Endothelial cell of umbilical vein (primary cell): ENCODE data around the gene CTSA. TPM values are rescaled to one million over a fixed set of nuclear protein-coding genes. Genes with fewer than 3 reads are reported as not detected.

Experiments used
- BruUV-seq: library from RNA; stranded (reverse); fragments of 400-500 nt; replicated peaks from 2 replicates; lab custom pipeline; 2021; lab: Mats Ljungman, UMichigan
- CTCF ChIA-PET: fragments of 300-600, 350-600 bp; sonication (Branson Sonifier 250); formaldehyde crosslinking; loops from one replicate; lab custom pipeline; 2021; ENCODE audit warnings: antibody characterized with exemption, inconsistent platforms; lab: Charles Lee
- POLR2A ChIA-PET: fragments of 300-600, 350-600 bp; sonication (Branson Sonifier 250); formaldehyde crosslinking; loops from one replicate; lab custom pipeline; 2021; ENCODE audit warnings: antibody characterized with exemption, inconsistent platforms; lab: Charles Lee
- DNase-seq: peaks from one replicate; pipeline ENCODE4 v3.0.0-alpha.2; 2011; ENCODE audit warnings: low read depth, low spot score
- FAIRE-seq: peaks from 2 replicates; lab custom pipeline; 2011; peaks lifted over from hg19 to GRCh38; lab: Jason Lieb, UNC
- H2AFZ ChIP-seq: 2 replicates; pipeline ENCODE4 v1.6.0; 2012; ENCODE audit warnings: low read depth, low read length, control low read depth, inconsistent platforms
- H3K27ac ChIP-seq: 2 replicates; pipeline ENCODE4 v1.5.1; 2011; ENCODE audit warnings: low read depth, mild to moderate bottlenecking, control low read depth, low read length, moderate library complexity; ENCODE audit not compliant: insufficient read depth
- H3K27me3 ChIP-seq, 2 experiments: 2 replicates each; pipeline versions ENCODE4 v1.6.0 to v1.6.1; 2011; ENCODE audit warnings: low read length in 2 of 2, mixed read lengths in 1 of 2; ENCODE audit not compliant: control insufficient read depth in 2 of 2, insufficient read depth in 2 of 2
- H3K36me3 ChIP-seq, 2 experiments: 2 replicates in 1 of 2; 3 replicates in 1 of 2; pipeline ENCODE4 v1.5.1; 2011; ENCODE audit warnings: low read length in 2 of 2, mild to moderate bottlenecking in 1 of 2, moderate library complexity in 1 of 2; ENCODE audit not compliant: control insufficient read depth in 2 of 2, insufficient read depth in 2 of 2; ENCODE audit errors: extremely low read depth in 1 of 2
- H3K4me1 ChIP-seq: 3 replicates; pipeline ENCODE4 v1.5.1; 2011; ENCODE audit warnings: mild to moderate bottlenecking, low read length; ENCODE audit not compliant: control insufficient read depth, insufficient read depth; ENCODE audit errors: extremely low read depth
- H3K4me2 ChIP-seq: 2 replicates; pipeline ENCODE4 v1.6.1; 2011; ENCODE audit warnings: low read length, control low read depth, mixed read lengths; ENCODE audit not compliant: insufficient read depth
- H3K4me3 ChIP-seq, 3 experiments: fragments of 200-600 bp in 1 of 3; sonication (generic), shearing (Covaris generic) in 1 of 3; replicated peaks in 1 of 3; 2 replicates each; pipeline ENCODE4 v1.5.1; 2011 to 2016; ENCODE audit warnings: control low read depth in 3 of 3, low read length in 3 of 3, mild to moderate bottlenecking in 2 of 3, inconsistent platforms in 1 of 3, low read depth in 1 of 3, moderate library complexity in 1 of 3; ENCODE audit not compliant: insufficient read depth in 1 of 3
- H3K79me2 ChIP-seq: 2 replicates; pipeline ENCODE4 v1.6.0; 2012; ENCODE audit warnings: low read length, inconsistent platforms; ENCODE audit not compliant: control insufficient read depth, insufficient read depth
- H3K9ac ChIP-seq: replicated peaks from 2 replicates; pipeline ENCODE3; 2011; ENCODE audit warnings: low read length, control low read depth; ENCODE audit not compliant: insufficient read depth; ENCODE audit errors: extremely low read depth
- H3K9me1 ChIP-seq: replicated peaks from 3 replicates; pipeline ENCODE4 v1.6.0; 2011; ENCODE audit warnings: mild to moderate bottlenecking, low read length; ENCODE audit not compliant: control insufficient read depth, insufficient read depth; ENCODE audit errors: extremely low read depth
- H3K9me3 ChIP-seq: replicated peaks from 2 replicates; pipeline ENCODE4 v1.5.1; 2012; ENCODE audit warnings: low read length, inconsistent platforms; ENCODE audit not compliant: control insufficient read depth, insufficient read depth
- H4K20me1 ChIP-seq: replicated peaks from 2 replicates; pipeline ENCODE3; 2011; ENCODE audit warnings: mild to moderate bottlenecking, low read length; ENCODE audit not compliant: control insufficient read depth, insufficient read depth; ENCODE audit errors: extremely low read depth
- EZH2 ChIP-seq: IDR thresholded peaks from 2 replicates; pipeline ENCODE4 v1.6.1; 2012; ENCODE audit warnings: borderline replicate concordance, low read depth, mild to moderate bottlenecking, moderate library complexity, low read length, inconsistent platforms; ENCODE audit not compliant: severe bottlenecking
- FOS ChIP-seq: IDR thresholded peaks from 2 replicates; pipeline ENCODE4 v1.6.1; 2011; ENCODE audit warnings: mild to moderate bottlenecking, low read length, moderate library complexity, borderline replicate concordance; ENCODE audit not compliant: insufficient read depth
- GATA2 ChIP-seq: IDR thresholded peaks from 2 replicates; pipeline ENCODE4 v1.7.0; 2011; ENCODE audit warnings: low read depth, mild to moderate bottlenecking, moderate library complexity, mixed read lengths, low read length; ENCODE audit not compliant: insufficient read length, insufficient read depth
- JUN ChIP-seq: IDR thresholded peaks from 2 replicates; pipeline ENCODE4 v1.6.1; 2011; ENCODE audit warnings: borderline replicate concordance, low read depth; ENCODE audit not compliant: insufficient read length, insufficient read depth
- MYC ChIP-seq: IDR thresholded peaks from one replicate; pipeline ENCODE4 v1.6.1; 2011; ENCODE audit warnings: mild to moderate bottlenecking, low read depth, low read length
- POLR2A ChIP-seq: IDR thresholded peaks from 2 replicates; pipeline ENCODE4 v1.6.1; 2012; ENCODE audit warnings: low read depth, mild to moderate bottlenecking, control low read depth, low read length
- POLR2AphosphoS5 ChIP-seq: IDR thresholded peaks from 2 replicates; pipeline ENCODE4 v1.6.1; 2012; ENCODE audit warnings: low read depth, mild to moderate bottlenecking, control low read depth, low read length, moderate library complexity; ENCODE audit not compliant: insufficient read depth
- dilution Hi-C: fragments of 300-500 bp; cut with MboI; formaldehyde crosslinking; loops from one replicate; pipeline ENCODE4 v1.15.0; 2019; ENCODE audit warnings: low sequenced_read_pairs; ENCODE audit not compliant: extremely low pct_ligation_motif_present
- intact Hi-C: fragments of 100-400 bp; cut with micrococcal nuclease; formaldehyde crosslinking; loops from one replicate; pipeline ENCODE4 v1.10.0; 2022
- polyA plus RNA-seq, 4 experiments: library from polyadenylated mRNA; depleted of rRNA in 3 of 4; stranded (reverse) in 3 of 4; unstranded in 1 of 4; fragments of >200 nt; gene quantifications; 2 replicates each; pipeline versions ENCODE4 v1.2.1 to v1.2.3, GENCODE V29; 2011 to 2012; ENCODE audit warnings: missing spikeins in 1 of 4
- total RNA-seq: library from RNA; stranded (reverse); gene quantifications from 2 replicates; pipeline ENCODE4 v1.2.3, GENCODE V29; 2021
- TF ChIP-seq, protein P1 (sequence below): IDR thresholded peaks from 2 replicates; pipeline ENCODE4 v1.6.1; 2011; ENCODE audit not compliant: insufficient read depth, insufficient read length
- TF ChIP-seq, protein P2 (sequence below), 2 donors: IDR thresholded peaks; 1 replicate in 1 of 2; 2 replicates in 1 of 2; pipeline ENCODE4 v1.5.1; 2011; ENCODE audit warnings: low read length in 2 of 2, mild to moderate bottlenecking in 2 of 2, moderate library complexity in 2 of 2, control low read depth in 1 of 2, inconsistent platforms in 1 of 2, low read depth in 1 of 2; ENCODE audit not compliant: insufficient read depth in 1 of 2; ENCODE audit errors: extremely low read depth in 1 of 2

The CTSA gene
- total and polyA plus RNA-seq, 2 donors (not counting 3 experiments of a cell fraction or from before 2014, with no cell fraction given): 169 to 409 TPM

DNA sequence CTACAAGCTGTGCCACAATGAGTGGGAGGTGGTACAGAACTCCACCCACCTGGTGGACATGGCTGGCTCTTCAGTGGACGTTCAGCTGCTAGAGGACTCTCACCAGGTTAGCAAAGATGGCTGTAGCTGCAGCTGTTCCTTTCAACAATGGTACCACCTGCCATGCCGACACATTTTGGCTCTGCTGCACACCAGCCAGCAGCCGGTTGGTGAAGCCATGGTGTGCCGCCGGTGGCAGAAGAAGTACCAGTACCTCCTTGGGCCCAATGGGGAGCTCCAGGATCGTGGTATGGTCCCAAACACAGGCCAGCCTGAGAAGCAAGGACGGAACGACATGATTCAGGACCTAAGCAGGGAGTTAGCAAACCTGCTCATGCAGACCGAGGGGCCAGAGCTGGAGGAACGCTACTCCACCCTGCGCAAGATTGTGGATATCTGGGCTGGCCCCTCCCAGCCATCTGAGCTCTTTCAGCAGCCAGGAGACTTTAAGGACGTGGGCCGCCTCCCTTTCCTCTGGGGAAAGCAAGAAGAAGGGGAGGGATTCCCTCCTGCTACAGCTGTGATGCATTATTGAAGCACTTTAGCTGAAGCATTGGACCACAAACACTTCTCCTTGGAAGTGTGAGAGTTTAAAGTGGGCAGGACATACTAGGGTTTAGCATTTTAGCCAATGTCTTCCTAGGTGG lies 12.9 kb upstream of the CTSA start:
- Histone ChIP-seq H2AFZ (no peak overlapping the region), H3K27me3 (no peaks in the 10 kb centered on the region), H4K20me1 (no peaks in the 10 kb centered on the region), H3K36me3 (peaks cover 0 to 18% of the 10 kb centered on the region in 2 experiments), H3K9me1 (no peaks in the 10 kb centered on the region), H3K4me1 (peaks cover 2% of the 10 kb centered on the region), H3K9me3 (no peaks in the 10 kb centered on the region), H3K79me2 (peaks cover 15% of the 10 kb centered on the region), H3K27ac (no peak overlapping the region), H3K4me2 (no peak overlapping the region), H3K9ac (no peak overlapping the region), H3K4me3 (no peak overlapping the region)
- TF ChIP-seq MYC (no peak), POLR2AphosphoS5 (no peak), FOS (no peak), EZH2 (no peak), POLR2A (no peak), GATA2 (no peak), JUN (no peak)
- TF ChIP-seq, protein P1, sequence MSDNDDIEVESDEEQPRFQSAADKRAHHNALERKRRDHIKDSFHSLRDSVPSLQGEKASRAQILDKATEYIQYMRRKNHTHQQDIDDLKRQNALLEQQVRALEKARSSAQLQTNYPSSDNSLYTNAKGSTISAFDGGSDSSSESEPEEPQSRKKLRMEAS: no peak
- TF ChIP-seq, protein P2, sequence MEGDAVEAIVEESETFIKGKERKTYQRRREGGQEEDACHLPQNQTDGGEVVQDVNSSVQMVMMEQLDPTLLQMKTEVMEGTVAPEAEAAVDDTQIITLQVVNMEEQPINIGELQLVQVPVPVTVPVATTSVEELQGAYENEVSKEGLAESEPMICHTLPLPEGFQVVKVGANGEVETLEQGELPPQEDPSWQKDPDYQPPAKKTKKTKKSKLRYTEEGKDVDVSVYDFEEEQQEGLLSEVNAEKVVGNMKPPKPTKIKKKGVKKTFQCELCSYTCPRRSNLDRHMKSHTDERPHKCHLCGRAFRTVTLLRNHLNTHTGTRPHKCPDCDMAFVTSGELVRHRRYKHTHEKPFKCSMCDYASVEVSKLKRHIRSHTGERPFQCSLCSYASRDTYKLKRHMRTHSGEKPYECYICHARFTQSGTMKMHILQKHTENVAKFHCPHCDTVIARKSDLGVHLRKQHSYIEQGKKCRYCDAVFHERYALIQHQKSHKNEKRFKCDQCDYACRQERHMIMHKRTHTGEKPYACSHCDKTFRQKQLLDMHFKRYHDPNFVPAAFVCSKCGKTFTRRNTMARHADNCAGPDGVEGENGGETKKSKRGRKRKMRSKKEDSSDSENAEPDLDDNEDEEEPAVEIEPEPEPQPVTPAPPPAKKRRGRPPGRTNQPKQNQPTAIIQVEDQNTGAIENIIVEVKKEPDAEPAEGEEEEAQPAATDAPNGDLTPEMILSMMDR (IDR thresholded peaks at IDR 0.05; ENCODE audit: extremely low read depth in 1 of 2, insufficient read depth in 1 of 2, low read depth in 1 of 2, low read length in 2 of 2): no peak
- DNase-seq: no peak
- FAIRE-seq: no peak
- dilution Hi-C loops (no loop called here), intact Hi-C loops (no loop called here)
- ChIA-PET CTCF (interaction anchor here (0.7 kb wide), 2 partner anchors 21 to 34 kb away, joined by 3 read pairs; partner anchors contain the start of genes ACOT8, PLTP and ZSWIM3), POLR2A (no interaction called here)
- BruUV-seq: no TSS peak
